AG09319 (cell line): ENCODE results near the gene MAEA.

Experiments used
- DNase-seq: peaks from one replicate; pipeline ENCODE4 v3.0.0-alpha.2; 2010; ENCODE audit warnings: low read depth; ENCODE audit errors: extremely low read depth
- CTCF ChIP-seq: IDR thresholded peaks from 2 replicates; pipeline ENCODE4 v1.5.1; 2011; ENCODE audit warnings: low read depth, mild to moderate bottlenecking, inconsistent platforms, low read length, moderate library complexity

Gene MAEA

GRCh38 chr4:1345903-1346780 is 56.5 kb downstream of the MAEA start:
- no peak; the same call in 1 of the 2 replicates for TF ChIP-seq CTCF
- DNase-seq: no peak

GRCh38 chr4:1346781-1347409 is 57.2 kb downstream of the MAEA start, which contains the start of gene UVSSA:
UVSSA (plus strand) TSS chr4:1347208; CDS start chr4:1348092, 884 bp downstream.
- TF ChIP-seq CTCF: no peak
- DNase-seq: peak; percentile 99

- no peak for TF ChIP-seq CTCF
- DNase-seq: peak; percentile 59
These were observed 57.7 kb downstream of the MAEA start for GRCh38 chr4:1347410-1347864.

GRCh38 chr4:1348014-1348513 is 58.4 kb downstream of the MAEA start:
- TF ChIP-seq CTCF: no peak
- no peak for DNase-seq

- DNase-seq: no peak
- TF ChIP-seq CTCF: no peak
These were observed 59.1 kb downstream of the MAEA start for GRCh38 chr4:1348746-1349145.

- TF ChIP-seq CTCF: no peak
- DNase-seq: no peak
These were observed 59.9 kb downstream of the MAEA start for GRCh38 chr4:1349359-1350168.
